ENCODE results near the gene ITGB8.

ITGB8 gene

DNA sequence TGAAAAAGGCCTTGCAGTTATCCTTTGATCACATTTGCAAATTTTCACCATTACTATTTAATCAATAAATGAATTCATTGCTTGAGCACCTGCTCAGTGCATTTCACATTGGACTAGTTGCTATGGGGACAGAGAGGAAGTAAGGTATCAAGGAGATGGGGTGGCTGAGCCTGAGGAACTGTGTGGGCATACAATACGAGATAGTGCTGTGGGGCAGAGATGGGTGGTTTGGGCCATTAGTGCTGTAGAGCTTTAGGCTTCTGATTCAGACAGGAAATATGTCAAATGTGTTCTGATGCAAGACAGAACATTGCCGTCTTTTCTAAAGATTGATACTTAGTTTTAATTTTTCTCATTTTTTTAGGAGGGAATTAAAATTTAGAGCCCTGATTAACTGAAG is 13.2 kb downstream of the ITGB8 start:
- no peak for DNase-seq

- no peak for DNase-seq
These were observed 13.7 kb downstream of the ITGB8 start for GRCh38 chr7:20344396-20344795.

GRCh38 chr7:20346577-20346976 is 15.9 kb downstream of the ITGB8 start:
- no peak for DNase-seq

DNA sequence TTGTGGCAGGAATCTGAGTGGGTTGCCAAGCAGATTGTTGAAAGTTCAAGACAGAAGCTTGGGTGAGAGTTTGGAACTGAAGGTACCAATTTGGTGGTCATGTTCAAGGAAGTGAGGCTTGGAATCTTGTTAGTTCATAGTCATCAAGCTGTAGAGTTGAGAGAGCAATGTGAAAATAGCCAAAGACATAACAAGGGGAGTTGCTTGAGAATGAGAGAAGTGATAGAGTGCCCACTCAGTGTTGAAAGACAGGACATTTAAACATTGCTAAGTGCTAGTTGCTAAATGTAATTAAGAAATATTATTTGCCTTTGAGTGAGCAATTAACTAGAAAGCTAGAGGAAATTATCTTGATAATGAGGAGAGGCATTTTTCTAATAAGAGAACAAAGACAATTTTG is 17.0 kb downstream of the ITGB8 start:
- DNase-seq, result no peak

- DNase-seq, result no peak
These were observed 17.6 kb downstream of the ITGB8 start for GRCh38 chr7:20348125-20348807.

DNA sequence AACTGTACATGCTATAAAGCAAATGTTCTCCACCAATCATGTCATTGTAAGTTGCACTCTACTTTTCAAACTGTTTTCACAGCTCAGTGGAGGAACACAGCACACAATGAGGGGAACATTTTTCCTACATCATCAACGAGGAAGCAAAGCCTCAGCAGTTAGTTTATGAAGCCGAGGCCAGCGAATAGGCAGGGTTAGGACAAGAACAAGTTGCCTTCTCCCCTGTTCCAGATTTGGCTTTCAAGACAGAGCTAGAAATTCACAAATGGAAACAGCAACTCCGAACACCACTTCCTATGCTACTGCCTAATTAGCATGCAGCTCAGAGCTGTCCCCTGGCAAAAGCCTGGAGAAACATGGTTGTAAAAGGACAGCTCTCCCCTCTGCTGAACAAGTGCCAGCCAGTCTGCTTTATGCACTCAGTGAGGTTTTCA is 19.8 kb downstream of the ITGB8 start:
- DNase-seq, result no peak

- no peak for DNase-seq
These were observed 20.4 kb downstream of the ITGB8 start for GRCh38 chr7:20350996-20351692.

DNA sequence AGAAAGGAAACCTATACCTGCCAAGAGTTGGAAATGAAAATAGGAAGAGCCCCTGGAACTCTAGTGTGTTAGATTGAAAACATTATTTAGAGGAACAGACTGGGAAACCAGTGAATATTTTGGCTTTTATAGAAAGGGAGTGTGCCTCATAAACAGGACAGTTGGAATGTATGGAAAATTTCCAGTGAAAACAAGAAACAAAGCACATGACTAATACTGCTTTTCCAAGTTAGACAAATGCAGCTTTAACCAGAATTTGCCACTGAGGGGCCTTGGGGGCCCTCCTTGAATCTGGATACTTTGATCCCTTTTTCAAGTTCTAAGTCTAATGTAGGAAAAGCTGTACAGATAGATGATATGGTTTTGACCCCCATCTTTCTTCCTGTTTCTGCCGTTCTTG is 21.2 kb downstream of the ITGB8 start:
- no peak for DNase-seq

DNA sequence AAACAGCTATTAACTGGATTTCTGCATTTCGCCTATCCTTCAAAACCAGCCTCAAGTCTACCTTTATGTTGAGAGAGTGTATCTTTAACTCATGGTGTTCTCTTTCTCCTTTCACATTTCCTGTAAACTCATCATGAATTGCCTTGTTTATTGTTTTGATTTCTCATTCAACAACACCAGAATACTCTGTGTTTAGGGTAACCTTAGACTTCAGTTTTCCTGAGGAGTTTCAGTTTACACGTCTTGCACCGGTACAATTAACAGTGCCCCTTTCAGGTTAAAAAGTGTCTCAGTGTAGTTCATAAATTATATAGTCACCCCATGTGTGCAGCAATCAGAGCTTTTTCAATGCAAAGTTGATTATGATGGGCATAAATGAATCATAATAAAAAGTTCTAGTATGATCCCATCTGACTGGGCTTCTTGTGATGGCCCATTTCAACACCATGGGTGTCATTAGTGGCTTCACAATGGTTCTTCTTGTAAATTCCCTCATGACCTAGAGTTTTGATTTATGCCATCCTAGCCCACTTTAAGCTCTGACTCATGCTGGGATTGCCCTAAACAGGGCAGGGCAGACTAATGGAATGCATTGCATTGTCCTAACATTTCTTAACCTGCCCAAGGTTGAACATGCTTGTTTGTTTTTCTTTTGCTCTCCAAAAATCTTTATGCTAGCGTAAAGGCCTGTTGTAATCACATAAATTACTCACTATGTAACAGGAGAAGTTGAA is 22.0 kb downstream of the ITGB8 start:
- no peak for DNase-seq

GRCh38 chr7:20354610-20355528 is 24.2 kb downstream of the ITGB8 start:
- DNase-seq, result no peak

GRCh38 chr7:20358106-20358505 is 27.4 kb downstream of the ITGB8 start:
- no peak for DNase-seq

DNA sequence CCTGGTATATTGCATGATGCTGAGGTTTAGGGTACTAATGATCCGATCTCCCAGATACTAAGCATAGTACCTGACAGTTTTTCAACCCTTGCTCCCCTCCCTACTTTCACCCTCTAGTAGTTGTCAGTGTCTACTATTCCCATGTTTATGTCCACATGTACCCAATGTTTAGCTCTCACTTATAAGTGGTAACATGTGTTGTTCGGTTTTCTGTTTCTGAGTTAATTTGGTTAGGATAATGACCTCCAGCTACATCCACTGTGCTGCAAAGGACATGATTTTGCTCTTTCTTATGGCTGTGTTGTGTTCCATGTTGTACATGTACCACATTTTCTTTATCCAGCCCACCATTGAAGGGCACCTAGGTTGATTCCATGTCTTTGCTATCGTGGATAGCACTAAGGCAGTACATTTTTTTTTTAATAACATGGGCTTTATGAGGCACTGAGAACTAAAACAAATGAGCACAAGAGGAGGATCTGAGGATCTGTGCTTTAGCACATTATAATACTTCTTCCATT is 28.1 kb downstream of the ITGB8 start:
- DNase-seq, result no peak

DNA sequence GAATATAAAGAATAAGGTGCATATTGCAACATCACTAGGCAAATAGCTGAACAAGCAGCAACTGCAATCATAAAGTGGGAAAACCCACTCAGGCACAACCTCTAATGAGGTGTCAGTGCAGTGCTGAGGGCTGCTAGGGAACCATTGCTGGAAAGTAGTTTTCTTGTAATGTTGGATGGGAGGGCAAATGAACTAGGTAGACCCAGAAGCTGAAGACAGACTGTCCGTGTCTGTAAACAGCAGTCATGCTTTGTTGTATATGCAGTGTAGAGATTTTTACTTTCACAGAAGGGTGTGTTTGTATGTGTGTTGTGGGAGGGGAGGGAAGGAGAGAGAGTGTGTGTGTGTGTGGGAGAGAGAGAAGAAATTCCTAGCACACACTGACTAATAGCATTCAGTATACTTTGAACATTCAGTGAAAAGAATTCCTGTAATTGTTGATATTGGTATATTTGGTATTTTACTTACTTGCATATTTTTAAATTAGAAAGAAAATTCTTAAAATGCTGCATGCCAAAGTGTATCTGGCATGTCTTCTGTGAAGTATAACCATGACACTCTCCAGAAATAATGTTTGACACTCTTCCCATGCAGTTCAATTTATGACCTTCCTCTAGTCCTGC is 28.8 kb downstream of the ITGB8 start:
- no peak for DNase-seq

- no peak for DNase-seq
These were observed 32.0 kb downstream of the ITGB8 start for GRCh38 chr7:20362574-20363253.

GRCh38 chr7:20364571-20365196 is 34.0 kb downstream of the ITGB8 start:
- no peak for DNase-seq

- no peak for DNase-seq
These were observed 34.8 kb downstream of the ITGB8 start for GRCh38 chr7:20365486-20365885.

DNA sequence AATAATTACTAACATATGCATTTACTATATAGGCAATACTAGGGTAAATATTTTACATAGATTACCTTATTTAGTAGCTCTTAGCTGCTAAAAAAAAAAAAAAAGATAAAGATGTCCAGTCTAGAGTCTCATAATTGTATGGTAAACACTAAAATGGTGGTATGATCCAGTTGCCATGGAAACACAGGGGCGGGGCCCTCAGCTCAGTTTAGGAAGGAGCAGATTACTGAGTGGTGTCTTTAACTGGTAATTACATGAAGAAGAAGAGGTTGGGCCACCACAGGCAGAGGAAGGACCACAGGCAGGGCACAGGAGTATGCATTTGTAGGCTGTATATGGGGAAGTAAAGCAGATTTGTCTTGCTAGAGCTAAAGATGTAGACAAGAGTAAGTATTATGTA is 43.7 kb downstream of the ITGB8 start:
- no peak for DNase-seq

DNA sequence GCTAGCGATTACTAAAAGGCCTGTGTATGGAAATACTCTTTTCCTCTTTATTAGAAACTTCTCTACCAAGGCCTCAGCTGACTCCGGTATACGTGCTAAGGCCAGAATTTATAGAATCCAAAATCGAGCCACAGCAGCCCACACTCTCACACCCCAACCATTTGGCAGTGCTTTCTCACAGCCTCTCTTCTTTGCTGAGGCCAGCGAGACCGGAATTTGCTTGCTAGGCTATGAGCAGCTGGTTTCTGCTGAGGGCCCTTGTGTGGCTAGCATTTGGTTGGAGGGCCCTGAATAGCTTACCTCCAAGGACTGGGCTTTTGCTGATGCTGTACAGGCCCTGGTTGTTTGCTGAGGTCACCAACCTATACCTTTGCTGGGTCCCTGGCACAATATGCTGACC is 46.1 kb downstream of the ITGB8 start:
- no peak for DNase-seq

GRCh38 chr7:20381406-20382034 is 50.8 kb downstream of the ITGB8 start:
- no peak for DNase-seq

DNA sequence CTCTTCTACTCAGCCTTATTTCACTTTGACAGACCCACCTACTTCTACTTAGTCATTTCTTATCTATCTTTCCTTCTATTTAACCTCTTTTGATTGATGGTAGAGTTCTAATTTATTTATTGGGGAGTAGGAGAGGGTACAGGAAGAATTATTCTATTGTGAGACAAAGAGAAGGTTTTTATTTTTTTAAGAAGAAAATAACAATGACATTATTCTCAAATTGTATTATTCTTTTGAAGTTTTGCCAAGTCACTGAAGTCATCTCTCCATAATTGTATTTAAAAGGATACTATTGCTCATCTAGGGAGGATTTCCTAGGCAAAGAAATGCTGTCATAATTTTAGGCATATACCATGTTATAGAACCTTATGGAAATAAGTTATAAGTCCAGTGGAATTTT is 52.7 kb downstream of the ITGB8 start:
- no peak for DNase-seq

DNA sequence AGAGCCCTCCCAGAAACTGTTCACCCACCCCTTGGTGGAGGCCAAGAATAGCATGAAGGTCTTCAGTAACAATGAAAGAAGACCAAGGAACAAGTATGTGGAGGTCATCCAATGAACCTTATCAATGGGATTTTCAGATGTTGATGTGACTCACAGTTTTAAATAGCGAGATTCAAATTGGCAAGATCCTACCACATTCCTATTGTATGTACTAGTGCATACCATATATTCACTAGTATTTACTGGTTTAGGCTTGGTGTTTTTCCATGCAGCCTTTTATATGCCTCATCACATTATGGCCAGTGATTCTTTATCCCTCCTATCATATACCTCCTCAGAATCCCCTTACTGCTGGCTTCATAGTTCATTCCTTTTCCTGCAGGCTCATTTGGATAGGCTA is 54.4 kb downstream of the ITGB8 start:
- no peak for DNase-seq
